HT-29 (cell line): ENCODE results near the gene ZSWIM3. TPM values are rescaled to one million over a fixed set of nuclear protein-coding genes. Genes with fewer than 3 reads are reported as not detected.
"Not testable (repeated sequence)": the region's sequence is repeated elsewhere in the genome, so short reads cannot be mapped to it uniquely, and the experiment has no call there.

ENCODE experiments used
- DNase-seq: peaks from one replicate; pipeline ENCODE4 v3.0.0-alpha.2; 2015; ENCODE audit warnings: low spot score
- total RNA-seq: library from RNA; depleted of rRNA; stranded (reverse); fragments of >200 nt; shearing (Covaris generic); gene quantifications from 2 replicates; pipeline ENCODE4 v1.2.3, GENCODE V29; 2014

ZSWIM3 gene
- total RNA-seq, 1 experiment from 2014 or later = 2.9 TPM

GRCh38 chr20:45860560-45861220, 3.3 kb downstream of the ZSWIM3 start:
- no peak for DNase-seq

GRCh38 chr20:45861221-45862075, 4.0 kb downstream of the ZSWIM3 start:
- DNase-seq = peak; percentile 28

GRCh38 chr20:45863543-45864470, 6.4 kb downstream of the ZSWIM3 start:
- DNase-seq = peak; percentile 19

- no peak for DNase-seq
Observed at GRCh38 chr20:45866454-45866853, 9.0 kb downstream of the ZSWIM3 start.

- DNase-seq = no peak
Observed at GRCh38 chr20:45867136-45867818, 9.9 kb downstream of the ZSWIM3 start.

- DNase-seq = peak; percentile 20
Observed at GRCh38 chr20:45867819-45868176, 10.4 kb downstream of the ZSWIM3 start.

GRCh38 chr20:45872626-45873025, 15.2 kb downstream of the ZSWIM3 start:
- DNase-seq = no peak

- DNase-seq = no peak
Observed at GRCh38 chr20:45873409-45874103, 16.1 kb downstream of the ZSWIM3 start.

GRCh38 chr20:45874104-45874481, 16.7 kb downstream of the ZSWIM3 start:
- not testable (repeated sequence) for DNase-seq

GRCh38 chr20:45874576-45874975, 17.2 kb downstream of the ZSWIM3 start:
- no peak for DNase-seq

- DNase-seq = no peak
Observed at GRCh38 chr20:45878076-45878761, 20.8 kb downstream of the ZSWIM3 start.

- peak; percentile 100 for DNase-seq
Observed at GRCh38 chr20:45880988-45881788, 23.8 kb downstream of the ZSWIM3 start, which contains the start of gene ZSWIM1. ZSWIM1 (plus strand) TSS chr20:45881227; CDS start chr20:45882593, 1,366 bp downstream.

GRCh38 chr20:45882469-45883099, 25.2 kb downstream of the ZSWIM3 start:
- no peak for DNase-seq

- DNase-seq = no peak
Observed at GRCh38 chr20:45883100-45883469, 25.7 kb downstream of the ZSWIM3 start.

- no peak for DNase-seq
Observed at GRCh38 chr20:45886590-45887345, 29.4 kb downstream of the ZSWIM3 start.

GRCh38 chr20:45887346-45887715, 29.9 kb downstream of the ZSWIM3 start, which contains the start of gene SPATA25:
SPATA25 (minus strand) TSS chr20:45887622; CDS start chr20:45887590, 32 bp downstream.
- no peak for DNase-seq

GRCh38 chr20:45888681-45889080, 31.3 kb downstream of the ZSWIM3 start:
- DNase-seq = no peak
